HG03280 (cell line): Measurements from ENCODE around the gene SIK1.

Source experiments
- ATAC-seq: cut with Tn5 transposase; IDR thresholded peaks from one replicate; pipeline ENCODE4 v1.9.1; 2021; ENCODE audit warnings: mild to moderate bottlenecking, moderate library complexity; ENCODE audit not compliant: unreplicated experiment

SIK1 gene

GRCh38 chr21:43369124-43369523 lies 57.8 kb downstream of the SIK1 start:
- ATAC-seq, result no peak

- no peak for ATAC-seq
These were observed 58.2 kb downstream of the SIK1 start for GRCh38 chr21:43368685-43369084.

- ATAC-seq, result no peak
These were observed 59.1 kb downstream of the SIK1 start for GRCh38 chr21:43367859-43368258.

- ATAC-seq, result no peak
These were observed 59.6 kb downstream of the SIK1 start for GRCh38 chr21:43367296-43367695.

- no peak for ATAC-seq
These were observed 60.3 kb downstream of the SIK1 start for GRCh38 chr21:43366656-43367055.

- no peak for ATAC-seq
These were observed 61.1 kb downstream of the SIK1 start for GRCh38 chr21:43365611-43366426.

- ATAC-seq, result no peak
These were observed 62.0 kb downstream of the SIK1 start for GRCh38 chr21:43364851-43365424.
